ENCODE measurements around the gene UGT1A6. TPM values are rescaled to one million over a fixed set of nuclear protein-coding genes. Genes with fewer than 3 reads are reported as not detected.
"Not testable (repeated sequence)": the region's sequence is repeated elsewhere in the genome, so short reads cannot be mapped to it uniquely, and the experiment has no call there.

UGT1A6 gene
- not detected for total RNA-seq

DNA sequence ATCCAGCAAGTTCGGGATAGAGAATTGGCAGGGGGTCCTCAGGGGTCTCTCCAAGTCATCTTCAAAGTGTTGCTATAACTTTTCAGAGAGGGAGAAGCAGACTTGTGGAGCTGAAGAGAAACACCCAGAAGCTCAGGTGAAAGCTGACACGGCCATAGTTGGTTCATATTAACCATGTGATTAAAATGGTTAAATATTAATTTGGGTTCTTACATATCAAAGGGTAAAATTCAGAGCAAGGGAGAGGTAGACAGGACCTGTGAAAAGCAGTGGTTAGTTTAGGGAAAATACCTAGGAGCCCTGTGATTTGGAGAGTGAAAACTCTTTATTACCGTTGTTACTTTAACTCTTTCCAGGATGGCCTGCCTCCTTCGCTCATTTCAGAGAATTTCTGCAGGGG, at the start of gene UGT1A6:
Gene UGT1A6, plus strand, starts transcription at position 243 of the 400 bp plus-strand sequence. Its CDS starts 115 bp downstream, at position 358.
- Mint-ChIP-seq H3K27ac (no peak within 1 kb of the TSS), H3K36me3 (no peaks in the 10 kb centered on the region), H3K9me3 (no peaks in the 10 kb centered on the region)
- DNase-seq (ENCODE audit: low spot score in 2 of 2) (no peak), ATAC-seq (no peak)

- no peak overlapping the region for H3K27ac Mint-ChIP-seq
- no peak for DNase-seq (ENCODE audit: low spot score in 2 of 2)
- peaks cover 14 to 20% of the 10 kb centered on the region in 2 donors for H3K36me3 Mint-ChIP-seq
- H3K9me3 Mint-ChIP-seq: peaks cover 13 to 22% of the 10 kb centered on the region in 2 donors
- no peak for ATAC-seq
Measured at GRCh38 chr2:233643128-233643527, 49.6 kb upstream of the UGT1A6 start.

DNA sequence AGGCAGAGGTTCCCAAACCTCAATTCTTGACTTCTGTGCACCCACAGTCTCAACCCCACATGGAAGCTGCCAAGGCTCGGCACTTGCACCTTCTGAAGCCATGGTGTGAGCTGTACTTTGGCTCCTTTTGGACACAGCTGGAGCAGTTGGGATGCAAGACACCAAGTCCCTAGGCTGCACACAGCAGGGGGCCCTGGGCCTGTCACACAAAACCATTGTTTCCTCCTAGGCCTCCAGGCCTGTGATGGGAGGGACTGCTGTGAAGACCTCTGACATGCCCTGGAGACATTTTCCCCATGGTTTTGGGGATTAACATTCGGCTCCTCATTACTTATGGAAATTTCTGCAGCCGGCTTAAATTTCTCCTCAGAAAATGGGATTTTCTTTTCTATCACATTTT, 46.7 kb upstream of the UGT1A6 start:
- H3K9me3 Mint-ChIP-seq: peaks cover 13 to 22% of the 10 kb centered on the region in 2 donors
- peaks cover 14 to 20% of the 10 kb centered on the region in 2 donors for H3K36me3 Mint-ChIP-seq
- not testable (repeated sequence) for H3K27ac Mint-ChIP-seq; ATAC-seq; DNase-seq (ENCODE audit: low spot score in 2 of 2)

- DNase-seq (ENCODE audit: low spot score in 2 of 2): no peak
- Mint-ChIP-seq H3K27ac (no peak overlapping the region), H3K36me3 (peaks cover 9 to 20% of the 10 kb centered on the region in 2 donors), H3K9me3 (peaks cover 8 to 13% of the 10 kb centered on the region in 2 donors)
- ATAC-seq: no peak
Measured at GRCh38 chr2:233650981-233651380, 41.7 kb upstream of the UGT1A6 start.

DNA sequence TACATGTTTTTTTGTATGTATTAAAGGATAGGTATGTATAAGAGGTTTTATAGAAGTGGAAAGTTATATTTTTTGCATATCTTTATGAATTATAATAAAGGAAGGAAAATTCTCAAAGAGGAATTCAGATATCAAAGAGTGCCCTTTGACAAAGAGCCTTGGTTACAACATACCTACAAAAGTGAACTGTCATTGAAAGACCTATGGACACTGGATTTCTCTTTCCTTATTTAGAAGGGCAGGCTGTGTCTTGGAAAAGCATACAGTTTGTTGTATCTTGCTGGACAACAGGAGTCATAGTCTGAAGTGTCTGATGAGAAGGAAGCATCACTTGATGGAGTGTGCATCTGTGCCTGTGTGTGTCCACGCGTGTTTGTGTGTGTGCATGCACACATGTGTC, 41.3 kb upstream of the UGT1A6 start:
- peaks cover 5 to 16% of the 10 kb centered on the region in 2 donors for H3K36me3 Mint-ChIP-seq
- no peak overlapping the region for H3K27ac Mint-ChIP-seq
- ATAC-seq: no peak
- no peak for DNase-seq (ENCODE audit: low spot score in 2 of 2)
- H3K9me3 Mint-ChIP-seq: peaks cover 7 to 11% of the 10 kb centered on the region in 2 donors

- no peak overlapping the region for H3K27ac Mint-ChIP-seq
- DNase-seq (ENCODE audit: low spot score in 2 of 2) (no peak), ATAC-seq (no peak)
- no peaks in the 10 kb centered on the region for H3K9me3 Mint-ChIP-seq
- H3K36me3 Mint-ChIP-seq: no peaks in the 10 kb centered on the region
Measured at GRCh38 chr2:233654501-233654900, 38.2 kb upstream of the UGT1A6 start.

GRCh38 chr2:233655043-233655442, 37.6 kb upstream of the UGT1A6 start:
- H3K36me3 Mint-ChIP-seq: no peaks in the 10 kb centered on the region
- no peak overlapping the region for H3K27ac Mint-ChIP-seq
- no peak for DNase-seq (ENCODE audit: low spot score in 2 of 2)
- ATAC-seq: no peak
- H3K9me3 Mint-ChIP-seq: no peaks in the 10 kb centered on the region

DNA sequence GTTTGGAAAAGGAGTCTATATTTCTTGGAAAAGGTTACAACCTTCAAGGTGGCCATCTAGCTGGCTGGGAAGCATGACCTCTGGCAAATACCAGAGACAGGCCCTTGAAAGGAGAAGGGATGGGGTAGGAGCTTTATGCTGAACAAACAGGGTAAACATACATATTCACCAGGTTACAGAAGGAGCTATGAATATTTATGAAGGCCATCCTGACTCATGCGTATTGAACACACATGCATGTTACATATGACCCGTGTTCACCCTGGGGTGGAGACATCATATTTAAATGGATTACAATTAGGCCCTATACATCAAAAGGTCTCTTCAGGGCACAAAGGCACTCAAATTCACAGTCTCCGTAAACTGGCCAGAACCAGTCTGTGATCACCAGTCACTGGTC, 36.7 kb upstream of the UGT1A6 start:
- H3K27ac Mint-ChIP-seq, H3K9me3 Mint-ChIP-seq, H3K36me3 Mint-ChIP-seq: not testable (repeated sequence)

GRCh38 chr2:233656443-233656842, 36.2 kb upstream of the UGT1A6 start:
- H3K9me3 Mint-ChIP-seq: no peaks in the 10 kb centered on the region
- no peak for ATAC-seq

More for the DNA sequence above, 36.7 kb upstream of the UGT1A6 start:
- not testable (repeated sequence) for ATAC-seq; DNase-seq (ENCODE audit: low spot score in 2 of 2)

DNA sequence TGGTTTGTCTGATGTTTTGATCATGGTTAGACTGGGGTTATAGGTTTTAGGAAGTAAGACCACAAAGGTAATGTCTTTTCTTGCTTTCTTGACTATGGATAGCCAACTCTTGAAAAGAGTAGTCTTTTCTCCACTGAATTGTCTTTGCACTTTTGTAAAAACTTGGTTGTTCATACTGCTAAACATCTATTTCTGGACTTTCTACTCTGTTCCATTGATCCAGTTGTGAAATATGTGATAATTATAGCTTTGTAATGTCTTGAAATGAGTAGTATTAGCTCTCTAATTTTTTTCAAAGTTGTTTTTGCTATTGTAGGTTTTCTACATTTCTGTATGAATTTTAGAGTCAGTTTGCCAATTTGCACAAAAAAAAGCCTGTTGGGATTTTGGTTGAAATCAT, 34.1 kb upstream of the UGT1A6 start:
- H3K9me3 Mint-ChIP-seq: no peaks in the 10 kb centered on the region
- H3K27ac Mint-ChIP-seq: no peak overlapping the region
- H3K36me3 Mint-ChIP-seq: no peaks in the 10 kb centered on the region
- DNase-seq (ENCODE audit: low spot score in 2 of 2) (no peak), ATAC-seq (no peak)

More at GRCh38 chr2:233656443-233656842, 36.2 kb upstream of the UGT1A6 start:
- H3K36me3 Mint-ChIP-seq: no peaks in the 10 kb centered on the region
- H3K27ac Mint-ChIP-seq: no peak overlapping the region
- no peak for DNase-seq (ENCODE audit: low spot score in 2 of 2)

GRCh38 chr2:233663911-233664310, 28.8 kb upstream of the UGT1A6 start:
- H3K36me3 Mint-ChIP-seq: no peaks in the 10 kb centered on the region
- ATAC-seq: no peak
- DNase-seq (ENCODE audit: low spot score in 2 of 2): no peak
- peaks cover 0 to 4% of the 10 kb centered on the region in 2 donors for H3K9me3 Mint-ChIP-seq
- H3K27ac Mint-ChIP-seq: no peak overlapping the region

GRCh38 chr2:233668605-233669260, 24.0 kb upstream of the UGT1A6 start:
- ATAC-seq (no peak), DNase-seq (ENCODE audit: low spot score in 2 of 2) (no peak)
- no peak overlapping the region for H3K27ac Mint-ChIP-seq
- H3K9me3 Mint-ChIP-seq: peaks cover 0 to 8% of the 10 kb centered on the region in 2 donors
- H3K36me3 Mint-ChIP-seq: peaks cover 0 to 7% of the 10 kb centered on the region in 2 donors

DNA sequence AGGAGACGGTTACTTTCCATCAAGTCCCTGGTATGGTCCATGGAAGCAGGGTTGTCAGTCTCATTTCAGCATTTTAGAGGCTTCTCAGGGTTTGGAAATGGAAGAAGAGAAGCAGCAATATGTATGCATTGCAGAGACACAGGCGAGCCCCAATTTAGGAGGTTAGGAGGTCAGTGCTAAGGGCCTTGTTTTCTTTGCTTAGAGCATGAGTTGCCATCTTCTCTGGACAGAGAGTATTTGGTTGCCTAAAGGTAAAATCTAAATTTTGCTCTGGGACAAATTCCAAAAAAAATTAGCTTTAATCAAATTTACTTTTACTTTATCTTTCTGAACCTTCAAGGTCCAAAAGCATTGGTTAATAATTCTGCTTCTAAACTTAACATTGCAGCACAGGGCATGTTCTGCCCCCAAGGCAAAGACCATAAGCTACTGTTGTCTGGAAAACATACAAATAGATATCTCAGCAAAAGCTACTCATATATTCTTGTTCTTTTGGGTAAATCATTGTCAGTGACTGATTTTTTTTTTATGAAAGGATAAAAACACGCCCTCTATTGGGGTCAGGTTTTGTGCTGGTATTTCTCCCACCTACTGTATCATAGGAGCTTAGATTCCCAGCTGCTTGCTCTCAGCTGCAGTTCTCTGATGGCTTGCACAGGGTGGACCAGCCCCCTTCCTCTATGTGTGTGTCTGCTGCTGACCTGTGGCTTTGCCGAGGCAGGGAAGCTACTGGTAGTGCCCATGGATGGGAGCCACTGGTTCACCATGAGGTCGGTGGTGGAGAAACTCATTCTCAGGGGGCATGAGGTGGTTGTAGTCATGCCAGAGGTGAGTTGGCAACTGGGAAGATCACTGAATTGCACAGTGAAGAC, 21.2 kb upstream of the UGT1A6 start, which contains the start of gene UGT1A9:
Gene UGT1A9, plus strand, starts transcription at position 609 of the 872 bp plus-strand sequence. Its CDS starts 37 bp downstream, at position 646.
- Mint-ChIP-seq H3K36me3 (peaks cover 0 to 7% of the 10 kb centered on the region in 2 donors), H3K27ac (peak within 1 kb of the TSS in 1 of 2 donors; percentile 22), H3K9me3 (peaks cover 0 to 8% of the 10 kb centered on the region in 2 donors)
- ATAC-seq (no peak), DNase-seq (ENCODE audit: low spot score in 2 of 2) (no peak)

DNA sequence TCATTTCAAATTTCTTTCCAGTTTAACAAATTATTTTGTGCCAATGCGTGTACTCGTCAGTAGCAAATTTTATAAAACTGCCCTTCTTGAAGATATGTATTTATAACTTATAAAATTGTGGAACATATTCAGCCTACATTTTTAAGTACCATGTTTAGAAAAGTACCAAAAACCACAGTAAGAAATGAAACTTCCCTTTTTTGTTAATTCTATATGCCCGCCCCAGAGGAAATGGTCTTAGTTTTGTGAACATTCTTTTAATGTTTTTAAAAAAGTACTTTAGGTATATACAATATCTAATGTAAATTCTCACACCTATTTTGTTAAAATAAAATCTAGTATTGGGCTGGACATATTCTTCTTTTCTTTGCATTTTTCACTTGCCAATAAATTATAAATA, 19.8 kb upstream of the UGT1A6 start:
- ATAC-seq (no peak), DNase-seq (ENCODE audit: low spot score in 2 of 2) (no peak)
- peaks cover 0 to 8% of the 10 kb centered on the region in 2 donors for H3K9me3 Mint-ChIP-seq
- H3K27ac Mint-ChIP-seq: no peak overlapping the region
- peaks cover 0 to 7% of the 10 kb centered on the region in 2 donors for H3K36me3 Mint-ChIP-seq

DNA sequence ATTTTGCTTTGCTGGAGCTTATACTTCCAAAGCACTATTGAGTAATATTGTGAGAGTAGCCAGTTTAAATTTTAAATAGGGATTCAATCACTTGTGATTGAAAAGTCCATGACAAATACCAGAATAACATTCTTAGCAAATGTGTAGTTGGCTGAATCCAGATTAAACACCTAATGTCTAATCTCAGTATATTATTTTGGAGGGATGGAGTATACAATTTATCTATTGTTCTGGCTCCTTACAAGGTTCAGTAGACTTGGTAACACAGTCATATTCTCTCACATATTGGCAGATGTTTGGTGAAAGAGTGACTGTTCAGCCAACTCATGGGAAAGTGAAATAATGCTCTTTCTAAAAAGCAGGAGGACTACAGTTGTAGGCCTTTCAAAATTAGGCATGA, 18.8 kb upstream of the UGT1A6 start:
- Mint-ChIP-seq H3K27ac (no peak overlapping the region), H3K9me3 (peaks cover 0 to 4% of the 10 kb centered on the region in 2 donors), H3K36me3 (peaks cover 0 to 7% of the 10 kb centered on the region in 2 donors)
- no peak for DNase-seq (ENCODE audit: low spot score in 2 of 2)
- ATAC-seq: no peak

DNA sequence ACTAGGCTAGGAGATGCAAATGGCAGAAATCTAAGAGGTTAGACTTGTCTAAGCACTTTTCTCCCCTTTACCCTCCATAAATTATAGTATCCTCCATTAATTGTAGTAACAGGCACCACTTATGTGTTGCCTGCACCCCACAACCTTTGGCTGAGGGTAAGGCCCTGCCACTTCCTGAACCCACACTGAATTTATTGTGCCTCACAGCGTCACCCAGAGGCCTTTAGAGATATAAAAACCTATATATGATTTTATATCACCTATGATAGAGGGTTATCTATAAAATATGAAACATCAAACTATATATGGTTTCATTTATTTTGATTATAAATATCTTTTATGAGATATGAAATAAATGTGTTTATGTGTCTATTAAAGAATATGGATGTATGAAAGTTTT, 18.4 kb upstream of the UGT1A6 start:
- H3K36me3 Mint-ChIP-seq: peaks cover 0 to 7% of the 10 kb centered on the region in 2 donors
- DNase-seq (ENCODE audit: low spot score in 2 of 2): no peak
- H3K9me3 Mint-ChIP-seq: peaks cover 0 to 4% of the 10 kb centered on the region in 2 donors
- H3K27ac Mint-ChIP-seq: no peak overlapping the region
- no peak for ATAC-seq

- Mint-ChIP-seq H3K9me3 (peaks cover 0 to 4% of the 10 kb centered on the region in 2 donors), H3K27ac (no peak overlapping the region), H3K36me3 (peaks cover 0 to 7% of the 10 kb centered on the region in 2 donors)
- no peak for ATAC-seq
- DNase-seq (ENCODE audit: low spot score in 2 of 2): no peak
Measured at GRCh38 chr2:233674995-233675394, 17.7 kb upstream of the UGT1A6 start.

Data from activated naive CD4-positive, alpha-beta T cell treated with anti-CD3 and anti-CD28 coated beads, Interleukin-2, amount 50 U/mL, for 72 hours (primary cell).